ENCODE results near the gene PDE9A.
"Not testable (repeated sequence)": the region's sequence is repeated elsewhere in the genome, so short reads cannot be mapped to it uniquely, and the experiment has no call there.

Gene PDE9A

DNA sequence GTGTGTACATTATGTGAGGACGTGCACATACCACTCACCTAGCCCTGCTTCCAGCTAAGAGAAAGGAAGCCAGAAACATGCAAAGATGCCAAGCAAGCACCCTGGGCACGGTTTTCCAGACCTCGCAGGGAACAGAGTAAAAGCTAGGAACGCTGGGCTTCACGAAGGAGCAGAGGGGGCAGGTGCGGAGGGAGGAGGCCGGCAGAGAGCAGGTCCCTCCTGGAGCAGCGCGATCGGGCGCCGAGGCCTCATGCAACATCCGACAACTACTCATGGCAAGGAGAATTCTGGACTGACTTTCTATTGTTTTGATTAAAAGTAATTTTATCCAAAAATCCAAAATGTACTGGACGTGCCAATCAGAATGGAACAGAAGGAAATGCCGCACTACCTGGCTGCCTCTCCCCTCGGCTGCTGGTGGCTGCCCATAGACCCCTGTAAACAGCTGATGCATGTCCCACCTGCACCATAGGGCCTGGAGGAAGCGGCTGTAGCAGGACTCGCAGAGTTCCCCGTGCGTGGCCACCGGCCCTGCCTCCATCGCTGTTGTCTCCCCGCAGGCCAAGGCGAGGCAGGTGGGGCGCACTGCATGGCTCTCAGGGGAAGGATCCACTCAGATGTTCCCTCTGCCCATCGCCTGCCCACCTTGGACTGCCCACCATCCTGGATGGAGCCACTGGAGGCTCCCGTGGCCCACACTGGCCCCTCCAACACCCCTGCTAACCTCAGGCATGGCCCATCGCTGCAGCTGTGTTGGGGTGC, 132.4 kb downstream of the PDE9A start:
- Histone ChIP-seq H3K9me3 (ENCODE audit: control insufficient read depth, insufficient read depth, low read length) (no peaks in the 10 kb centered on the region; the same call in 1 of the 2 replicates), H3K9ac (ENCODE audit: low read depth, low read length) (no peak overlapping the region), H3K36me3 (ENCODE audit: insufficient read depth, low read length) (no peaks in the 10 kb centered on the region), H3K4me1 (ENCODE audit: insufficient read depth, low read length) (peaks cover 11% of the 10 kb centered on the region; the same call in 1 of the 2 replicates)

DNA sequence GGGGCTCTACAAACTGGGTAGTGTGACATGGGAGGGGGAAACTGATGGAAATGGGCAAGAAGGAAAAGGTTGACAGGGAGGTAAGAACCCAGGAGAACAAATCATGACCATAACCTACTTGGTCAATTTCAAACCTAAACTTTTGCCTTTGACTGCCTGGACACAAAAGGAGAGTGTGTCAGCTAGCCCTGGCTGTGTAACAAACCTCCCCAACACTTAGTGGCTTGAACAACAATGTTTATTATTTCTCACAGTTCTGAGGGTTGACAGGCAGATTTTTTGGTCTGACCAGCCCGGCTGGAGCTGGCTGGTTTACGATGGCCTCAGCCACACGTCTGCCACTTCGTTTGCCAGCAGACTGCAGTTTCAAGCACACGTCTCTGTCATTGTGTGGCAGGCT, 133.5 kb downstream of the PDE9A start:
- Histone ChIP-seq H3K9me3 (ENCODE audit: control insufficient read depth, insufficient read depth, low read length) (no peaks in the 10 kb centered on the region; the same call in 1 of the 2 replicates), H3K9ac (ENCODE audit: low read depth, low read length) (no peak overlapping the region), H3K4me1 (ENCODE audit: insufficient read depth, low read length) (peaks cover 10% of the 10 kb centered on the region; the same call in 1 of the 2 replicates), H3K36me3 (ENCODE audit: insufficient read depth, low read length) (no peaks in the 10 kb centered on the region)

GRCh38 chr21:42787613-42788012, 134.2 kb downstream of the PDE9A start:
- Histone ChIP-seq H3K9ac (ENCODE audit: low read depth, low read length) (no peak overlapping the region), H3K4me1 (ENCODE audit: insufficient read depth, low read length) (peaks cover 8% of the 10 kb centered on the region; the same call in 1 of the 2 replicates), H3K9me3 (ENCODE audit: control insufficient read depth, insufficient read depth, low read length) (no peaks in the 10 kb centered on the region; the same call in 1 of the 2 replicates), H3K36me3 (ENCODE audit: insufficient read depth, low read length) (no peaks in the 10 kb centered on the region)

DNA sequence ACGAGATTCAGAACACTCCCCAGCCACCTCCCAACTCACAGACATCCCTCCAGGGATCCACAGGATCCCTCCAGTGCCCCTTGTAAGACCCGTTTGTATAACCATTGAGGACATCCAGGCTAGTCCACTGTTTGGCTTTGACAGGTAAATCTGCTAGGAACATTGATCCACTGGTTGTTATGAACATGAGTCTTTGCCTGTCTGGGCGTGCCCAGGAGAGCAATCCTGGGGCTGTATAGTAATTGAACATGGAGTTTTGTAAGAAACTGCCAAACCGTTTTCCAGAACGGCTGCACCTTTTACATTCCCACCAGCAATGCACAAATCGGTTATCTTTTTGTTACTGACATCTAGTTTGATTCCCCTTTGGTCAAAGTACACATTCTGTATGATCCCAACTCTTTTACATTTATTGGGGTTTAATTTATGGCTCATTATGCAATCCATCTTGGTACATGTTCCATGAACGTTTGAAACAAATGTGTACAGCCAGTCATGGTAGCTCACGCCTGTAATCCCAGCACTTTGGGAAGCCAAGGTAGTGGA, 137.2 kb downstream of the PDE9A start:
- H3K36me3 ChIP-seq (ENCODE audit: insufficient read depth, low read length): no peaks in the 10 kb centered on the region
- no peak overlapping the region for H3K9ac ChIP-seq (ENCODE audit: low read depth, low read length)
- peaks cover 4% of the 10 kb centered on the region for H3K4me1 ChIP-seq (ENCODE audit: insufficient read depth, low read length)
- no peaks in the 10 kb centered on the region; the same call in 1 of the 2 replicates for H3K9me3 ChIP-seq (ENCODE audit: control insufficient read depth, insufficient read depth, low read length)

DNA sequence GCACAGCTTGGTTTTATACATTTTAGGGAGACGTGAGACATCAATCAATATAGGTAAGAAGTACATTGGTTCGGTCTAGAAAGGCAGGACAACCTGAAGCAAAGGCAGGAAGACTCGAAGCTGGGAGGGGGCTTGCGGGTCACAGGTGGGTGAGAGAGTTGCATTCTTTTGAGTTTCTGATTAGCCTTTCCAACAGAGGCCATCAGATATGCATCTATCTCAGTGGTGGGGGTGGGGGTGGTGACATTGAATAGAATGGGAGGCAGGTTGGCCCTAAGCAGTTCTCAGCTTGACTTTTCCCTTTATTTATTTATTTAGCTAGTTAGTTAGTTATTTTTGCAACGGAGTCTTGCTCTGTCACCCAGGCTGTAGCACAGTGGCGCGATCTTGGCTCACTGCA, 140.4 kb downstream of the PDE9A start:
- peaks cover 4% of the 10 kb centered on the region for H3K4me1 ChIP-seq (ENCODE audit: insufficient read depth, low read length)
- no peaks in the 10 kb centered on the region for H3K36me3 ChIP-seq (ENCODE audit: insufficient read depth, low read length)
- H3K9ac ChIP-seq (ENCODE audit: low read depth, low read length): no peak overlapping the region
- no peaks in the 10 kb centered on the region for H3K9me3 ChIP-seq (ENCODE audit: control insufficient read depth, insufficient read depth, low read length)

DNA sequence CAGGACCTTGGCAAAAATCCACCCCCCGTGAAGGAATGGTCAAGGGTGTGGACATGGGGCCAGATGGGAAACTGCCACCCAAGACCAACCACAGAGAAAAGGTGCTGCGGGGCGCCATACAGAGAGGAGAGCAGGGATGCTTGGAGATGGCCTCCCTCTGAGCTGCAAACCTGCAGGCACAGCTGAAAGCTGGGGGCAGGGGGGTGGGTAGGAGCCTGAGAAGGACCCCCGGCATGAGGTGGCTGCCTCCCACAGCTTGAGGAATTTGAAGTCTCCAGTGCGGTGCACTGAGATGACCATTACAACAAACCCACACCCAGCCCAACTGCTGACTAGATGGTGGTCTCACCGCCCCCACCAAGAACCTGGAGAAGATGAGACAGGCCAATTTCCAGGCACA, 141.1 kb downstream of the PDE9A start:
- Histone ChIP-seq H3K9ac (ENCODE audit: low read depth, low read length) (no peak overlapping the region), H3K9me3 (ENCODE audit: control insufficient read depth, insufficient read depth, low read length) (no peaks in the 10 kb centered on the region), H3K4me1 (ENCODE audit: insufficient read depth, low read length) (peaks cover 4% of the 10 kb centered on the region), H3K36me3 (ENCODE audit: insufficient read depth, low read length) (no peaks in the 10 kb centered on the region)

DNA sequence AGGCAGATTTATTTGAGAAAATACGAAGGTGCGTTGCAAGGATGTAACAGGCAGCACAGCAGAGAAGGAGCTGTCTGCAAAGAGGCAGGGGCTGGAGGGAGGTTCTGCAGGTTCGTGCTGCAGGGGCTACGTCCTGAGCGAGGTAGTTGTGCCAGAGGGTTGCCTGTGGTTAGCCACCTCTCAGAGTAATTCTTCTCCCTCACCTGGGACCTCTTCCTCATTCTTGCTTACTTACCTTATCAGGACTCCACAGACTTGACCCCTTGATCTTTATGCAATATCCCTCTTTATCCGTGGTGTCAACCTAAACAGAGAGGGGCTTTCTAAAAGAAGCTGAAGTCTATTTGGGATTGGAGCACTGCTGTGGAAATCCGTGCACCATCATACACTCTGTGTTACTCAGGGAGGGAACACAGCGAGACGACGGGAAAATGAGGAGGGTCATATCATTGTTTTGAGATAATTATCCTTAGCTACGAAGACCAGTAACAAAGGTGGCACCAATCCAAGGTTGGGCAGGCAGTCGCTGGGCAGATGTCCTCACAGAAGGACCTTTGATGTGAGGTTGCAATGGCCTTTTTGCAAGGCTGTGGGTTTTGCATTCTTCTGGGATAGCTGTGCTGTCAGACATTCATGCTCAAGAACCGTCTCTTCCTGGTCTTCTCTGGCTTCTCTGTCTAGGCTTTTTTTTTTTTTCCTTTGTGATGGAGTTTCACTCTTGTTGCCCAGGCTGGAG, 143.1 kb downstream of the PDE9A start:
- Histone ChIP-seq H3K9ac (ENCODE audit: low read depth, low read length) (no peak overlapping the region), H3K4me1 (ENCODE audit: insufficient read depth, low read length) (peaks cover 8% of the 10 kb centered on the region), H3K9me3 (ENCODE audit: control insufficient read depth, insufficient read depth, low read length) (no peaks in the 10 kb centered on the region), H3K36me3 (ENCODE audit: insufficient read depth, low read length) (no peaks in the 10 kb centered on the region; the same call in 1 of the 2 replicates)

DNA sequence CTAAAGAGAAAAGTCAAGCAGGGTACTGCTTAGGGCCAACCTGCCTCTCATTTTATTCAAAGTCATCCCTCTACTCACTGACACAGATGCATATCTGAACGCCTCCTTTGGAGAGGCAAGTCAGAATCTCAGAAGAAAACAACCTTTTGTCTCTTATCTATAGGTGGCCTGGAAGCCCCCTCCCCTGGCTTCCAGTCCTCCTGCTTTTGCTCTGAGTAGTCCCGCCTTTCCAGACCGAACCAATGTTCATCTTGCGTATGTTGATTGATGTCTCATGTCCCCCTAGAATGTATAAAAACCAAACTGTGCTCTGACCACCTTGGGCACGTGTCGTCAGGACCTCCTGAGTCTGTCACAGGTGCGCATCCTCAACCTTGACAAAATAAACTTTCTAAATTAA, 144.1 kb downstream of the PDE9A start:
- Histone ChIP-seq H3K4me1 (ENCODE audit: insufficient read depth, low read length) (peaks cover 8% of the 10 kb centered on the region), H3K9ac (ENCODE audit: low read depth, low read length) (no peak overlapping the region), H3K9me3 (ENCODE audit: control insufficient read depth, insufficient read depth, low read length) (no peaks in the 10 kb centered on the region), H3K36me3 (ENCODE audit: insufficient read depth, low read length) (no peaks in the 10 kb centered on the region; the same call in 1 of the 2 replicates)

- no peaks in the 10 kb centered on the region; the same call in 1 of the 2 replicates for H3K36me3 ChIP-seq (ENCODE audit: insufficient read depth, low read length)
- H3K9me3 ChIP-seq (ENCODE audit: control insufficient read depth, insufficient read depth, low read length): no peaks in the 10 kb centered on the region
- H3K4me1 ChIP-seq (ENCODE audit: insufficient read depth, low read length): peaks cover 8% of the 10 kb centered on the region
- H3K9ac ChIP-seq (ENCODE audit: low read depth, low read length): no peak overlapping the region
These were observed 144.7 kb downstream of the PDE9A start for GRCh38 chr21:42798106-42798505.

DNA sequence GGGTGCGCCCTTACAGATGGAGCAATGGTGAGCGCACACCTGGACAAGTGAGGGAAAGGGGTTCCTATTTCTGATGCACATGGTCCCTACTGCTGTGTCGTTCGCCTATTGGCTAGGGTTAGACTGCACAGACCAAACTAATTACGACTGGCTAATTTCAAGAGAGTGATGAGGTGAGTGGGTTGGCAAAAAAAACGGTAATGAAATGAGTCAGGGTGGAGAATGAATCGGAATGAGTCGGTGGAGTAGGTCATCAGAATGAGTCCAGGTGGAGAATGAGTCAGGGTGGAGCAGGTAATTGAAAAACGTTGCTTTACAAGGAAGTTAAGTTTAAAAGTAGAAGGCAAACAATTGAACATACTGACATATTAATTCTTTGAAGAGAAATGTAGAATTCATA, 146.1 kb downstream of the PDE9A start:
- Histone ChIP-seq H3K9me3 (ENCODE audit: control insufficient read depth, insufficient read depth, low read length) (no peaks in the 10 kb centered on the region), H3K36me3 (ENCODE audit: insufficient read depth, low read length) (no peaks in the 10 kb centered on the region; the same call in 1 of the 2 replicates), H3K9ac (ENCODE audit: low read depth, low read length) (no peak overlapping the region), H3K4me1 (ENCODE audit: insufficient read depth, low read length) (peaks cover 4% of the 10 kb centered on the region; the same call in 1 of the 2 replicates)

DNA sequence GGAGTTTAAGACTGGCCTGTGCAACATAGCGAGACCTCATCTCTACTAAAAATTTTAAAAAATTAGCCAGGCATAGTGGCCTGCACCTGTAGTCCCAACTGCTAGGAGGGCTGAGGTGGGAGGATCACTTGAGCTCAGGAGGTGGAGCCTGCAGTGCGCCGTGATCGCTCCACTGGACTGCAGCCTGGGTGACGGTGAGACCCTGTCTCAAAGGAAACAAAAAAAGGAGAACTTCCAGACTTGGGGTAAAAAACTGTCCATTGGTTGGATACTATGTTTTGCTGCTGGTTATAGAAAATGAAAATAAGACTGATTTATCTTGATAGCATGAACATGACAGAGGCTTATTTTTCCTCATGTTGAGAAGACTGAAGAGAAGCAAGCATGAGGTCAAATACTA, 146.5 kb downstream of the PDE9A start:
- Histone ChIP-seq H3K36me3 (ENCODE audit: insufficient read depth, low read length) (no peaks in the 10 kb centered on the region; the same call in 1 of the 2 replicates), H3K4me1 (ENCODE audit: insufficient read depth, low read length) (peaks cover 4% of the 10 kb centered on the region; the same call in 1 of the 2 replicates), H3K9me3 (ENCODE audit: control insufficient read depth, insufficient read depth, low read length) (no peaks in the 10 kb centered on the region), H3K9ac (ENCODE audit: low read depth, low read length) (no peak overlapping the region)

DNA sequence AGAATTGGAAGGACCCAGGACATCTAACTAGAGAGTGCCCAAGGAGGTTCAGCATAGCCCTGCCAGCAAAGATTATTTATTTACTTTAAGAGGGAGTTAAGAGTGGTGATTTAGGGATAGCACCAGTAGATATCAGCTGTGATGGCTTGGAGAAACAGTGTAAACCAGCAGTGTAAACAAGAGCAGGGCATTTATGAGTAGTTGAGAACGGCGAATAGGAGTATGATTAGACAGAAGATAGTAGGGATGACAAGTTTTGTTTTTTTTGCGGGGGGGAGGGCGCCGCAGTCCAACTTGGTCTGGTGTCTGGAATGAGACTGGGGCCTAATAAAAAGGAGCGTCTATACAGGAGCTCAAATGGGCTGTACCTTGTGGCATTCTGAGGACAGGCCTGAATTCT, 148.2 kb downstream of the PDE9A start:
- H3K36me3 ChIP-seq (ENCODE audit: insufficient read depth, low read length): not testable (repeated sequence)

DNA sequence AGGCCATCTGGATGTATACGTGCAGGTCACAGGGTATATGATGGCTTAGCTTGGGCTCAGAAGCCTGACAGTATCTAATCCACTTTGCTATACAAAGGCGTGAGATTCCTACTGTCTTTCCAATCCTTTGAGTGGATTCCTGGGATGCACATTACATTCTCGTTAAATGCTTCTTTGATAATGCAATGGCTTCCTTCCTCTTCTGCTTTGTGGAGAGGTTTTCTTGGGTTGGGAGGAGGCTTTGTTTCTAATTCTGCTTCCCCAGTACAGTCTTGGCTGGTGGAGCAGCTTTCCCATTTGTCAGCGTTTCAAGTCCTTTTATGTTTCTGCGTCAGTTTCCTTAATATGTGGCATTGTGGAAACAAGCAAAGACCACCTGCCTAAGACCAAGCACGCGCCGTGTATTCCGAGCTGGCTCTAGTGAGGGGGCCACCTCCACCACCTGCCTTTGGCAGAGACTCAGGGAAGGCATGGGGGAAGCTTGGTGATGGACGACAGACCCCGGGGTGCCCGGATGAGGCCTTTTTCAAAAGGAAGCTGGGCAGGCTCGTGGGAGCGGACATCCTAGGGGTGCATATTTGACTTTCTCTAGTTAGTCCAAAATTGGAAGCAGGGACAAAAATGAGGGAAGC, 153.2 kb downstream of the PDE9A start:
- Histone ChIP-seq H3K4me1 (ENCODE audit: insufficient read depth, low read length) (peaks cover 29% of the 10 kb centered on the region), H3K9ac (ENCODE audit: low read depth, low read length) (no peak overlapping the region), H3K9me3 (ENCODE audit: control insufficient read depth, insufficient read depth, low read length) (no peaks in the 10 kb centered on the region), H3K36me3 (ENCODE audit: insufficient read depth, low read length) (no peaks in the 10 kb centered on the region)

More for the DNA sequence above, 148.2 kb downstream of the PDE9A start:
- H3K9me3 ChIP-seq (ENCODE audit: control insufficient read depth, insufficient read depth, low read length); H3K4me1 ChIP-seq (ENCODE audit: insufficient read depth, low read length); H3K9ac ChIP-seq (ENCODE audit: low read depth, low read length): not testable (repeated sequence)

GRCh38 chr21:42807293-42807895, 154.0 kb downstream of the PDE9A start:
- H3K9ac ChIP-seq (ENCODE audit: low read depth, low read length); H3K9me3 ChIP-seq (ENCODE audit: control insufficient read depth, insufficient read depth, low read length); H3K36me3 ChIP-seq (ENCODE audit: insufficient read depth, low read length): not testable (repeated sequence)
- peaks cover 32% of the 10 kb centered on the region for H3K4me1 ChIP-seq (ENCODE audit: insufficient read depth, low read length)

All from ES-I3 (cell line).